ENCODE measurements around the gene NCOA5. TPM values are rescaled to one million over a fixed set of nuclear protein-coding genes. Genes with fewer than 3 reads are reported as not detected.

Gene NCOA5
- total and polyA plus RNA-seq, 10 of the 15 experiments (the other 5 are each of a cell fraction or from before 2014, with no cell fraction given): 7.7 to 38.1 (median 30.1) TPM

DNA sequence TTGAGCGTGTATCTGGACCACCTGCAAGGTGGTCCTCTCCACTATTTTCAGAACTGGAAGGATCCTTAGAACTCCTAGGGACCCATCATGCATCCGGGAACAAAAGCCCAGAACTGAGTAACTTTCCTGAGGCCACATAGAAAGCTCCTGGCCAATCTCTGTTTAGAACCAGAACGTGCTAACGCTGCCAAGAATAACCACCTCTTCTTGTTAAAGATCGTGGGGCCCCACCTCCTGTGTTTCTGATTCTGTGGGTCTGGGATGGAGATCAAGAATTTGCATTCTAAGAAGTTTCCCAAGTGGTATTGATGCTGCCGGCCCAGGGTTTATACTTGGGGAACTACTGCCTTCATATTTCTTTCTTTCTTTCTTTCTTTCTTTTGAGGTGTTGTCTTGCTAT, 41.6 kb upstream of the NCOA5 start:
- 10% methylated on average over 6 of the region's 6 CpGs for WGBS (ENCODE audit: insufficient coverage, insufficient replicate concordance, low lambda C conversion rate, missing lambda C conversion rate)
- RAD21 ChIA-PET (ENCODE audit: unreplicated experiment): interaction anchor here (2.1 to 3.5 kb wide), 2 partner anchors 12 to 23 kb away, joined by 8 to 22 read pairs; no protein-coding TSS in a partner anchor
- H3K27me3 ChIP-seq (replicated peaks in 1 of 2; ENCODE audit: control insufficient read depth in 2 of 2, insufficient read depth in 2 of 2, low read length in 1 of 2): peaks cover 0 to 2% of the 10 kb centered on the region in 2 experiments; a peak in 2 of 4 replicates
- peaks cover 9% of the 10 kb centered on the region for H4K20me1 ChIP-seq (ENCODE audit: control insufficient read depth, insufficient read depth)
- H3K36me3 ChIP-seq (ENCODE audit: control insufficient read depth in 2 of 2, insufficient read depth in 2 of 2, low read length in 1 of 2): peaks cover 7% of the 10 kb centered on the region in 2 experiments
- no peak for FAIRE-seq
- no peak overlapping the region for H3K4me3 ChIP-seq
- no peak overlapping the region for H3K27ac ChIP-seq (ENCODE audit: control insufficient read depth, insufficient read depth)
- CTCF ChIA-PET: interaction anchor here (1.0 to 6.0 kb wide), 13 partner anchors 11 to 354 kb away, joined by 3 to 63 read pairs (median 5); partner anchors contain the start of gene ELMO2
- in situ Hi-C loops (cut with MboI) (no loop called here), intact Hi-C loops (cut with micrococcal nuclease; ENCODE audit: unreplicated experiment) (no loop called here)
- H3K4me2 ChIP-seq (ENCODE audit: control insufficient read depth, insufficient read depth): no peak overlapping the region
- SMC1A ChIA-PET (ENCODE audit: uncharacterized antibody, unreplicated experiment): interaction anchor here (1.5 to 5.9 kb wide), 5 partner anchors 10 to 44 kb away, joined by 4 to 39 read pairs (median 8); partner anchors contain the start of gene CD40
- no peak for DNase-seq (ENCODE audit: low read depth, low spot score)
- no peaks in the 10 kb centered on the region for H3K9me3 ChIP-seq (replicated peaks; ENCODE audit: control insufficient read depth, insufficient read depth, low read length)
- peaks cover 21% of the 10 kb centered on the region for H3K4me1 ChIP-seq (ENCODE audit: control insufficient read depth, insufficient read depth, low read length)
- TF ChIP-seq POLR2AphosphoS5 (IDR thresholded peaks at IDR 0.05; ENCODE audit: low read length): 0 out of 2 replicates have a peak, but pooled peaks have one; percentile 8
- TF ChIP-seq, protein P1, sequence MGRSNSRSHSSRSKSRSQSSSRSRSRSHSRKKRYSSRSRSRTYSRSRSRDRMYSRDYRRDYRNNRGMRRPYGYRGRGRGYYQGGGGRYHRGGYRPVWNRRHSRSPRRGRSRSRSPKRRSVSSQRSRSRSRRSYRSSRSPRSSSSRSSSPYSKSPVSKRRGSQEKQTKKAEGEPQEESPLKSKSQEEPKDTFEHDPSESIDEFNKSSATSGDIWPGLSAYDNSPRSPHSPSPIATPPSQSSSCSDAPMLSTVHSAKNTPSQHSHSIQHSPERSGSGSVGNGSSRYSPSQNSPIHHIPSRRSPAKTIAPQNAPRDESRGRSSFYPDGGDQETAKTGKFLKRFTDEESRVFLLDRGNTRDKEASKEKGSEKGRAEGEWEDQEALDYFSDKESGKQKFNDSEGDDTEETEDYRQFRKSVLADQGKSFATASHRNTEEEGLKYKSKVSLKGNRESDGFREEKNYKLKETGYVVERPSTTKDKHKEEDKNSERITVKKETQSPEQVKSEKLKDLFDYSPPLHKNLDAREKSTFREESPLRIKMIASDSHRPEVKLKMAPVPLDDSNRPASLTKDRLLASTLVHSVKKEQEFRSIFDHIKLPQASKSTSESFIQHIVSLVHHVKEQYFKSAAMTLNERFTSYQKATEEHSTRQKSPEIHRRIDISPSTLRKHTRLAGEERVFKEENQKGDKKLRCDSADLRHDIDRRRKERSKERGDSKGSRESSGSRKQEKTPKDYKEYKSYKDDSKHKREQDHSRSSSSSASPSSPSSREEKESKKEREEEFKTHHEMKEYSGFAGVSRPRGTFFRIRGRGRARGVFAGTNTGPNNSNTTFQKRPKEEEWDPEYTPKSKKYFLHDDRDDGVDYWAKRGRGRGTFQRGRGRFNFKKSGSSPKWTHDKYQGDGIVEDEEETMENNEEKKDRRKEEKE (IDR thresholded peaks at IDR 0.05): no peak
- H3K9ac ChIP-seq (ENCODE audit: control insufficient read depth, insufficient read depth, low read length): no peak overlapping the region
- no peaks in the 10 kb centered on the region; the same call in 1 of the 2 replicates for H3K79me2 ChIP-seq (ENCODE audit: control insufficient read depth, insufficient read depth, low read length)
- no peak for ATAC-seq
- POLR2A ChIA-PET: interaction anchor here (1.0 kb wide), 1 partner anchor 12 kb away, joined by 3 read pairs; no protein-coding TSS in a partner anchor
- no peak overlapping the region for H2AFZ ChIP-seq (ENCODE audit: control insufficient read depth, low read depth, low read length)
- no TSS peak for BruUV-seq (replicated peaks)

Data from GM12878 (cell line).